Activated CD8-positive, alpha-beta memory T cell treated with anti-CD3 and anti-CD28 coated beads for 24 hours (primary cell): ENCODE results near the gene LSM11.
A peak's percentile ranks its signal among the peaks of the same experiment; 100 is the strongest.
"Not testable (repeated sequence)": the region's sequence is repeated elsewhere in the genome, so short reads cannot be mapped to it uniquely, and the experiment has no call there.

Source experiments
- DNase-seq: peaks from one replicate; pipeline ENCODE4 v3.0.0-alpha.2; 2020

The LSM11 gene

DNA sequence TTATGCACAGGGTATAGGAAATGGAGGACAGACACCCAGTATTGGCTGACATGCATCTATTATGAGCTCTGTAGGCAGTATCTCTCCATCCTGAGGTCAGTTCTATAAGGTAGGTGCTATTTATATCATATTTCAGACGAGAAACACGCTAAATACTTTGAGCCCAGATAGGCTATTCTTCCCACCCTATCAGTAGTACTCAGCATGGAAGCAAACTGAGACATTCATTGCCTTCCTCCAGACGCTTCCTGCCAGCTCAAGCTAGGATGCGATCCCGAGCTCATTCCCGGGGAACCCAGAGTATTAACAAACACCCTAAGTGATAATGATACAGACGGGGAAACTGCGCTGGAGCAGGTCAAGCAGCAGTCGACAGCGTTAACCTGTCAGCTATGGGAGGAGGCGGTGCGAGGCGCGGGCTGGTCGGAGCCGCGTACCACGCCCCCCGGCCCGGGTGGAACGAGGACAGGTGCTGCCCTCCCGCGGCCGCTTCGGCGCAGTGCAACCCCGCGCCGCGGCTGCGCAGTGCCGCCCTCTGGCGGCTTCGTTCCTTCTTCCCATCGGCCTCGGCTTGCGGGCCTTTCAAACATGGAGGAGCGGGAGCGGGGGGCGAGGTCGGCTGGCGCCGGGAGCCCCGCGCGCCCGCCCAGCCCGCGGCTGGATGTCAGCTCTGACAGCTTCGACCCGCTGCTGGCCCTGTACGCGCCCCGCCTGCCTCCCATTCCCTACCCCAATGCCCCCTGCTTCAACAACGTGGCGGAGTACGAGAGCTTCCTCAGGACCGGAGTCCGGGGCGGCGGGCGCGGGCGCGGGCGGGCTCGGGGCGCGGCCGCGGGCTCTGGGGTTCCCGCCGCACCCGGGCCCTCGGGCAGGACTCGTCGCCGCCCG is at the start of gene LSM11:
Gene LSM11, plus strand, starts transcription at position 550 of the 888 bp plus-strand sequence. Its CDS starts 39 bp downstream, at position 589.
- peak; percentile 99 for DNase-seq

DNA sequence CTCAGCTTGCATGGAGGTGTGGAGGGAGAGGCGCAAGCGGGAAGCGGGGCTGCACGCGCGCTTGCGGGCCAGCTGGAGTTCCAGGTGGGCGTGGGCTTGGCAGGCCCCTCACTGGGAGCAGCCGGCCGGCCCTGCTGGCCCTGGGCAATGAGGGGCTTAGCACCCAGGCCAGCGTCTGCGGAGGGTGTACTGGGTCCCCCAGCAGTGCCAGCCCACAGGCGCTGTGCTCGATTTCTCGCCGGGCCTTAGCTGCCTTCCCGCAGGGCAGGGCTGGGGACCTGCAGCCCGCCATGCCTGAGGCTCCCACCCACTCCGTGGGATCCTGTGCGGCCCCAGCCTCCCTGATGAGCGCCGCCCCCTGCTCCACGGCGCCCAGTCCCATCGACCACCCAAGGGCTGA is 49.7 kb upstream of the LSM11 start:
- peak; percentile 17 for DNase-seq

GRCh38 chr5:157696154-157696553 is 47.4 kb upstream of the LSM11 start:
- peak; percentile 17 for DNase-seq

DNA sequence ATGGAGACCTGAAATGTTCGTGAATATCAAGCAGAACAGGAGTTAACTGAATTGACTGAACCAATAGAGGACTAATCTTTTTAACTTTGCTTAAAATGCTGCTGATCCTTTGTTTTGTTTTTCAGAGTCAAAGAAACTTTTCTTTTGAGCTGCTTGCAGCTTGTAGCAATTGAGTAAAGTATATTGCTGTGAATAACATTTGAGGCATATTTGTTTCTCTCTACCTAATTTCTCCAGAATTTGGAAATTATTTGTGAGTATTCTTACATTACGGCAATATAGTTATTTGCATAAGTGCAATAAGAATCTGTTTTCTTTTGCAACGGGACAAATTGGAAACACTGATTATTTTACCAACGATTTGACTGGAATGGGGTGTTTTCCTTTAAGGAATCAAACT is 44.8 kb upstream of the LSM11 start:
- DNase-seq, result not testable (repeated sequence)

- DNase-seq, result no peak
These were observed 39.8 kb upstream of the LSM11 start for GRCh38 chr5:157703736-157704135.

GRCh38 chr5:157708866-157709265 is 34.6 kb upstream of the LSM11 start:
- no peak for DNase-seq

GRCh38 chr5:157709346-157709745 is 34.2 kb upstream of the LSM11 start:
- DNase-seq, result no peak

- DNase-seq, result no peak
These were observed 33.1 kb upstream of the LSM11 start for GRCh38 chr5:157710431-157710830.

DNA sequence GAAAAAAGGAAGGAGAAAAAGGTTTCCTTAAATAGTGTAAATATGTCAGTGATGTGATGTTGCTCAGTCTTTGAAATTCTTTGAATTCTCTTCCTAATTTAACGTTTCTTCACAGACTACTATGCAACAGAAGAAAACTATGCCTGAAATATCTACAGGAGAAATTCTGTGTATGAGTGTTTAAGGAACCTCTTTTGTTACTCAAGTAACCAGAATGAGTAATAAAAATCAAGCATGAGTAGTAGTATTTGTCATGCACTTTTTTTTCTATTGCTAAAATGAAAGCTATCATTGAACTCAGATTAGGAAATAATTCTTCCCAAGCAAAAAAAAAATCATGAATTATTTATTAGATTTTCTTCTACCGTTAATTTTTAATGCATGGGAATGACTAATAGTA is 32.6 kb upstream of the LSM11 start:
- no peak for DNase-seq

DNA sequence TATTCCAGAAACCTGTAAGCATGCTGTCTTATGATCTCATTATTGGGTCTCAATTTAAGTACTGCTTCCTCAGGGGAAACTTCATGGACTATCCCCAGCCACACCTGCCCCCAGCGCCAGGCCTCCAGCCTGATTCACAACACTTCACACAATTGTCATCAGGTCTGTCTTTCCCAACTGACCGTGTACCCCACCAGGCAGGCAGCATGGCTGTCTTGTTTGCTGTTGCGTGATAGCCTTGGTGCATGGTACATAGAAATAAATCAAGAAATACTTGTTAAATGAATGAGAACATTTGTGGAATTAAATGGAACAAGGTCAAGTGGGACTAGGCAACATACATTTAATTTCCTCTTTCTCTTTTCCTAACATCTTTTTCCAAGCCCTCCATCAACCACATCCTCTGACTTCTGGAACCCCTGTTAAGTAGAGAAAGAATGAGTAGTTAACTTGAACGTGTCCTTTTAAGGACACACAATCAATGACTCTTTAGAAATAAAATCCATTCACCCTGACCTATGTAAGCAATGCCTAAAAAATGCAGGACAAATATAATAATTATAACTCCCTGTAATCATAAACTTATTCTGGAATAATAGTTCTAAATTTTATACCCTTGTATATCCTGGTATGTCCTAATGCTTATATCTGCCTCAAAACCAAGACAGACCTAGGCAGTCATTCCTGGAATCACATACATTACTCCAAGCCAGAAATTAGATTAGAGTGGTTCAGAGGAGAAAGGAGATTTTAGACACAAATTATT is 29.5 kb upstream of the LSM11 start:
- DNase-seq, result no peak

GRCh38 chr5:157714596-157714864 is 29.0 kb upstream of the LSM11 start:
- DNase-seq, result no peak

- DNase-seq, result no peak
These were observed 25.0 kb upstream of the LSM11 start for GRCh38 chr5:157718519-157718918.

GRCh38 chr5:157719245-157719644 is 24.3 kb upstream of the LSM11 start:
- DNase-seq, result no peak

GRCh38 chr5:157721159-157721558 is 22.4 kb upstream of the LSM11 start:
- DNase-seq, result no peak

GRCh38 chr5:157722895-157723294 is 20.6 kb upstream of the LSM11 start:
- not testable (repeated sequence) for DNase-seq

DNA sequence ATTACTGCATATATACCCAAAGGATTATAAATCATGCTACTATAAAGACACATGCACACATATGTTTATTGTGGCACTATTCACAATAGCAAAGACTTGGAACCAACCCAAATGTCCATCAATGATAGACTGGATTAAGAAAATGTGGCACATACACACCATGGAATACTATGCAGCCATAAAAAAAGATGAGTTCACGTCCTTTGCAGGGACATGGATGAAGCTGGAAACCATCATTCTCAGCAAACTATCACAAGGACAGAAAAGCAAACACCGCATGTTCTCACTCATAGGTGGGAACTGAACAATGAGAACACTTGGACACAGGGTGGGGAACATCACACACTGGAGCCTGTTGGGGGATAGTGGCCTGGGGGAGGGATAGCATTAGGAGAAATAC is 16.9 kb upstream of the LSM11 start:
- DNase-seq, result not testable (repeated sequence)

GRCh38 chr5:157727858-157728257 is 15.7 kb upstream of the LSM11 start:
- DNase-seq, result not testable (repeated sequence)

DNA sequence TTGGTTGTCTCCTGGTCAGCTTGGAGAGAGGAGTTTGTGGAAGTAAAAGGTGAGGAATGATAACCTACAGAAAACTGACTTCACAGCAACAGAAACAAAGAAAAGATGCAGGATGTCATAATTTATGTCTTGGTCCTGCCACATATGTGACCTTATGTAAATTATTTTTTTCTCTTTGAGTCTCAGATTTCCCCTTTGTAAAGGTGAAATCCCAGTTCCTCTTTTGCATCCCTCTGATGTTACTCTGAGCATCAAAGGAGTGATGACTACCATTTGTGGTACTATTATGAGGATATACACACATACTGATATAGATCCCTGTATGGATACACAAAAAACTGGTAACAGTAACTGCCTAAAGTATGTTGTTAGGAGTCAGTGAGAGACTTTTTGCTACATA is 13.7 kb upstream of the LSM11 start:
- no peak for DNase-seq

DNA sequence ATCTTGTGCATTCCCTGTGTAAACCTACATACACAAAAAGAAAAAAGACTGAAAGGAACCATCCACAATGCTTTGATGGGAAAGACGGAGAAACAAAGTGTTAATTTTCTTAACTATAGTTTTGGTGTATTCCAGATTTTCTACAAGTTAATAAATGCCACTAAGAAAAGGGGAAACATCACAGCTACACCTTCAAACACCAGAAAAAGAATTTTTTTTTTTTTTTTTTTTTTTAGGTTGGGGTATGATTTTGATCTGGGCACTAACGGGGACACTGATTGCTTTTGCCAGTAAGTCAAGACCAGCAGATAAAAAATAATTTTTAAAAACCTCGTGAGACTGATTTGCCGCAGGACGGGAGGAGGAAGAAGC is 12.6 kb upstream of the LSM11 start:
- no peak for DNase-seq

DNA sequence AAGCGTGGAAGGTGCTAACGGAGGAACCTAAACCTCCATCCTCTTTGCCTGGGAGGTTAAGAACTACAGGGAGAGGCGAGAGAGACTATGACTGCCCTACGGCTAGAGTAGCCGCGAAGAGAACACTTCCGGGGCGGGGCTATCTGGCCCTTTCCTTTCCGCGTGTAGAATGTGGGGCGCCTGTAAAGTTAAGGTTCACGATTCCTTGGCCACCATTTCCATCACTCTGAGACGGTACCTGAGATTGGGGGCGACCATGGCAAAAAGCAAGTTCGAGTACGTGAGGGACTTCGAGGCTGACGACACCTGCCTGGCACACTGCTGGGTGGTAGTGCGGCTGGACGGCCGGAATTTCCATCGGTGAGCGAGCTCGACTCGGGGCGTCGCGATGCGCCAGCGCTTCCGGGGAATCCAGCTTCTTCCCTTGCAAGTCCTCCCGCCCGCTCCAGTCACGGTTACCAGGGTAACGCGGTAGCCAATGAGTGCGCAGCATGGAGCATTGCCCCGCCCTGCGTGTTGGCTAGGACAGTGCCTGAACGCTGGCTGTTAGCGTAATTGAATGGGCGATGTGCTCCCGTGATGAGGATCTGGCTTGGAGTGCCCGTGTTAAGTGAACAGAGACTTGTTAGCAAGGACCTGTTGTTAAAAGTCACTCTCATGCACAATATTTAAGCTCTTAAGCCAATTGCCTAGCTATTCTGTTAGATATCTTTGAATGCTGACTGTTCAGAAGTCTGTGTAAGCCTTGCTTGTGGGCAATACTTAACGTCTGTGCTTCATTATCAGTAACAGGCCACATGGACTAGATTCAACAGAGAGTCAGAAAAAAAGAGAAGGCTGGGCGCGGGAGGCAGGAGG is 12.0 kb upstream of the LSM11 start, which contains the start of gene THG1L:
Gene THG1L, plus strand, starts transcription at position 149 of the 858 bp plus-strand sequence. Its CDS starts 21 bp downstream, at position 170.
- peak; percentile 99 for DNase-seq

GRCh38 chr5:157732130-157732514 is 11.4 kb upstream of the LSM11 start:
- no peak for DNase-seq

- no peak for DNase-seq
These were observed 10.8 kb upstream of the LSM11 start for GRCh38 chr5:157732596-157733262.

DNA sequence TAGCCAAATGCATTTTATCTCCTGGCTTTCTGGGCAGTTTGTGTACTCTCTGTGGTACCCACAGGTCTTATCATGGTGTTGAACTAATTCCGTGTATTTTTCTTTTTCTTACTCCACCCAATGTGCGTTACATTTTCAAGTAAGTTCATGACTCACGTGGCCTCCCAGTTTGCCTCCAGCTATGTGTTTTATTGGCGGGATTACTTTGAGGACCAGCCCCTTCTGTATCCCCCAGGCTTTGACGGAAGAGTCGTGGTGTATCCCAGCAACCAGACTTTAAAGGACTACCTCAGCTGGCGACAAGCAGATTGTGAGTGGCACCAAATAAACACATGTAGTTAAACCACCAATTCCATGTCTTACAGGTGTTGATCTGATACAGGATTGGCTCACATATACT is 9.1 kb upstream of the LSM11 start:
- DNase-seq, result no peak
